D341Med (cell line): Measurements from ENCODE around the gene SLC6A5.
A peak's percentile ranks its signal among the peaks of the same experiment; 100 is the strongest.

ENCODE experiments used
- DNase-seq: peaks from one replicate; pipeline ENCODE4 v3.0.0; 2012; ENCODE audit warnings: low spot score

The SLC6A5 gene

GRCh38 chr11:20669820-20670684, 70.6 kb downstream of the SLC6A5 start:
- peak; percentile 62 for DNase-seq

DNA sequence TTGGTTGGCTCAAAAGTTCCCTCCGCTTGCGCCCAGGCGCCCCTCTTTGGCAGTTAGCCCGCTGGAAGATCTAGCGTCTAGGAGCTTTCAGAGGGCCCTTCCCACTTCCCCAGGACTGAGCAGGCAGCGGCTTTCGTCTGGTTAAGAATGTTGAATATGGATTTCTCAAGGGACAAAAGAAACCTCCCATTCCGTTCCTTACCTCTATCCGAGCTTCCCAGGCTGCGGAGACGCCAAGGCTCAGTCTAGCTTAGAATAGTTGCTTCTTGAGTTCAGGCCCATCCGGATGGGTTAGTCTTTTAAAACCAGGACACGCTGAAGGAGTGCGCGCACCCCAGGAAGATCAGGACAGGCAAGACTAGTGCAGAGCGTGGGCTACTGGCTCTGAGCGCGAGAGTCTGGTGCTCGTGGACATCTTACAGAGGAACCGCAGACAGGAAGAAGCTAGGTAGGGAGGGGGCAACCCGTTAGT, 71.6 kb downstream of the SLC6A5 start:
- no peak for DNase-seq

DNA sequence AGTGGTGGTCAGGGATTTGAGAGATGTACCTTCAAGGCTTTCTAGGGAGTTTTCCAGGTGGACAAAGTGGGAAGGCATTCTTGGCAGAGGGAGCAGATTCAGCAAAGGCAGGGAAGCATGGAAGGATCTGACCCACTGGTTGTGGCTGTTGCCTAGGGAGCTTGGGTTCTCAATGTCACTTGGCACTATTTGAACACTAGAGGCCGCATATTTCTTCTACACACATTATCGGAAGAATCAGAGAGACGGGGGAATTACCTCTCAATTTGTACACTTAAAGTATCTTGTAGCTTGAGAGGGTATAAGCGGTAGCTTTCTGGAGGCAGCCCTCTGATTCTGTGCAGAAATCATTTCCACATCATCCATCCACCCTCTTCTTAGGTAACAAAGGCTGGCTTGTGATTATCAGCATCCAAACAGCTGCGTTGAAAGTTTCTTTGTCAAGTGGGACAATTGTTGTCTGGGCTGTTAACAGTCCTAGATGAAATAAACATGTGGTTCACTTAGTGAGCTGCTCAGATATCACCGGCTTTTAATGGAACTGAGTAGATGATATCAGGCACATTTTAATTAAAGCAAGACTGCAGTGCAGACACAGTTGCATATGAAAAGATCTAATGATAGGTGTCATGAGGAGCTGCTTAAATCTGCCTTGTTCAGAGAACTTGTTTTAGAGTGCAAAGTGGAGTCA, 72.6 kb downstream of the SLC6A5 start:
- DNase-seq: peak; percentile 60

DNA sequence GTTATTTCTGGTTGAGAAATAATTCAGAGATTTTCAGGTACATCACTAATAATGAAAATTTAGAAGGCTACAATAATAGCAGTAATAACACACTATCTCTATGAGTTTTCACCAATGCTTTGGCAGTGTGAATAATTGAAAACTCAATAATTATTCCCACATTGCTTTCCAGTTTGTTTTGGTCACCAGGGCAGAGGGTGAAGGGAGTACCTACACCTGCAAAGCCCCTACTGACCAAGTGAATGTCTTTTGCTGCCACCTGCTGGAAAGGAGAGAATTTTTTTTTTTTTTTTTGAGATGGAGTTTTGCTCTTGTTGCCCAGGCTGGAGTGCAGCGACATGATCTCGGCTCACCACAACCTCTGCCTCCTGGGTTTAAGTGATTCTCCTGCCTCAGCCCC, 73.2 kb downstream of the SLC6A5 start:
- no peak for DNase-seq

GRCh38 chr11:20676658-20677057, 77.2 kb downstream of the SLC6A5 start:
- DNase-seq: no peak

DNA sequence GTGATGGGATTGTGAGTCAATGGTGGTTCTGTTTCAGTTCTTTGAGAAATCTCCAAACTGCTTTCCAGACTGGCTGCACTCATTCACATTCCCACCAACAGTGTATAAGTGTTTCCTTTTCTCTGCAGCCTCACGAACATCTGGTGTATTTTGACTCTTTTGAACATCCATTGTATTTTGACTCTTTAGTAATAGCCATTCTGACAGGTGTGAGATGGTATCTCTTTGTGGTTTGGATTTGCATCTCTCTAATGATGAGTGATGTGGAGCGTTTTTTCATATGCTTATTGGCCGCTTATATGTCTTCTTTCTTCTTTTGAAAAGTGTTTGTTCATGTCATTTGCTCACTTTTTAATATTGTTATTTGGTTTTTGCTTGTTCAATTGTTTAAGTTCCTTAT, 89.4 kb downstream of the SLC6A5 start:
- DNase-seq: no peak

DNA sequence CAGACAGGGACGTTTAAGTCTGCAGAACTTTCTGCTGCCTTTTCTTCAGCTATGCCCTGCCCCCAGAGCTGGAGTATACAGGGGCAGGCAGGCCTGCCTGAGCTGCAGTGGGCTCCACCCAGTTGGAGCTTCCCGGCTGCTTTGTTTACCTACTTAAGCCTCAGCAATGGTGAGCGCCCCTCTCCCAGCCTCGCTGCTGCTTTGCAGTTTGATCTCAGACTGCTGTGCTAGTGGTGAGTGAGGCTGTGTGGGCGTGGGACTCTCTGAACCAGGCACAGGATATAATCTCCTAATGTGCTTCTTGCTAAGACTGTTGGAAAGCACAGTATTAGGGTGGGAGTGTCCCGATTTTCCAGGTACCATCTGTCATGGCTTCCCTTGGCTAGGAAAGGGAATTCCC, 108.5 kb downstream of the SLC6A5 start:
- DNase-seq: no peak
